PC-3 (cell line): ENCODE data around the gene OTUD1.

Source experiments
- EZH2 ChIP-seq: fragments of 300-600 bp; sonication (generic); IDR thresholded peaks from one replicate; pipeline ENCODE4 v1.6.1; 2017; ENCODE audit warnings: antibody characterized with exemption, mild to moderate bottlenecking, low read length; ENCODE audit not compliant: unreplicated experiment
- TF ChIP-seq, protein P1 (sequence below): fragments of 300-600 bp; sonication (generic); conservative IDR thresholded peaks from 2 replicates; pipeline ENCODE4 v1.5.1; 2017; ENCODE audit warnings: antibody characterized with exemption, low read depth, mild to moderate bottlenecking, low read length

DNA sequence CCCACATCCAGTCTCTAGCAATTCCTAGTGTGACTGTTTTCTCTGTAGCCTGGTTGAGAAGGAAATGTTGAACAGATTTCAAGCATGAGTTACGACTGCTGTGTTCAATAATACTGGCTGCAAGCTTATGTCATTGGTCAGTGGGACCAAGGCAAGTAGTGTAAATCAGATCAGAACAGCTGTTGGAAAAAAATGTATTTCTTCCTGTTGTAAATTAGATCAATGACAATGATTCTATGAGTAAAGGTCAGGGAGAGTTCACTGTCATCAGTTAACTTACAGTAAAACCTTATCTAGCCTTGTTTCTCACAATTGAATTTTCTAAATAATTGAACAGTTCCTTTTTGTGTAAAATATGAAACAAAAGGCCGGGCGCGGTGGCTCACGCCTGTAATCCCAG is 6.7 kb downstream of the OTUD1 start:
- TF ChIP-seq, protein P1, sequence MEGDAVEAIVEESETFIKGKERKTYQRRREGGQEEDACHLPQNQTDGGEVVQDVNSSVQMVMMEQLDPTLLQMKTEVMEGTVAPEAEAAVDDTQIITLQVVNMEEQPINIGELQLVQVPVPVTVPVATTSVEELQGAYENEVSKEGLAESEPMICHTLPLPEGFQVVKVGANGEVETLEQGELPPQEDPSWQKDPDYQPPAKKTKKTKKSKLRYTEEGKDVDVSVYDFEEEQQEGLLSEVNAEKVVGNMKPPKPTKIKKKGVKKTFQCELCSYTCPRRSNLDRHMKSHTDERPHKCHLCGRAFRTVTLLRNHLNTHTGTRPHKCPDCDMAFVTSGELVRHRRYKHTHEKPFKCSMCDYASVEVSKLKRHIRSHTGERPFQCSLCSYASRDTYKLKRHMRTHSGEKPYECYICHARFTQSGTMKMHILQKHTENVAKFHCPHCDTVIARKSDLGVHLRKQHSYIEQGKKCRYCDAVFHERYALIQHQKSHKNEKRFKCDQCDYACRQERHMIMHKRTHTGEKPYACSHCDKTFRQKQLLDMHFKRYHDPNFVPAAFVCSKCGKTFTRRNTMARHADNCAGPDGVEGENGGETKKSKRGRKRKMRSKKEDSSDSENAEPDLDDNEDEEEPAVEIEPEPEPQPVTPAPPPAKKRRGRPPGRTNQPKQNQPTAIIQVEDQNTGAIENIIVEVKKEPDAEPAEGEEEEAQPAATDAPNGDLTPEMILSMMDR = no peak
- TF ChIP-seq EZH2 = no peak
